ENCODE measurements around the gene SENP8.

Gene SENP8

GRCh38 chr15:72155635-72156616 lies 37.7 kb downstream of the SENP8 start:
- Mint-ChIP-seq H3K36me3 (ENCODE audit: low read depth) (no peaks in the 10 kb centered on the region), H3K9me3 (no peaks in the 10 kb centered on the region), H3K27ac (no peak overlapping the region), H3K4me1 (ENCODE audit: low read depth) (peaks cover 5% of the 10 kb centered on the region), H3K27me3 (ENCODE audit: low read depth) (peaks cover 4% of the 10 kb centered on the region), H3K4me3 (peak overlapping the region; percentile 72)

- Mint-ChIP-seq H3K27me3 (ENCODE audit: low read depth) (peaks cover 7% of the 10 kb centered on the region), H3K4me1 (ENCODE audit: low read depth) (peaks cover 5% of the 10 kb centered on the region), H3K27ac (no peak overlapping the region), H3K36me3 (ENCODE audit: low read depth) (no peaks in the 10 kb centered on the region), H3K4me3 (no peak overlapping the region), H3K9me3 (no peaks in the 10 kb centered on the region)
Measured at GRCh38 chr15:72156928-72157327, 38.7 kb downstream of the SENP8 start.

DNA sequence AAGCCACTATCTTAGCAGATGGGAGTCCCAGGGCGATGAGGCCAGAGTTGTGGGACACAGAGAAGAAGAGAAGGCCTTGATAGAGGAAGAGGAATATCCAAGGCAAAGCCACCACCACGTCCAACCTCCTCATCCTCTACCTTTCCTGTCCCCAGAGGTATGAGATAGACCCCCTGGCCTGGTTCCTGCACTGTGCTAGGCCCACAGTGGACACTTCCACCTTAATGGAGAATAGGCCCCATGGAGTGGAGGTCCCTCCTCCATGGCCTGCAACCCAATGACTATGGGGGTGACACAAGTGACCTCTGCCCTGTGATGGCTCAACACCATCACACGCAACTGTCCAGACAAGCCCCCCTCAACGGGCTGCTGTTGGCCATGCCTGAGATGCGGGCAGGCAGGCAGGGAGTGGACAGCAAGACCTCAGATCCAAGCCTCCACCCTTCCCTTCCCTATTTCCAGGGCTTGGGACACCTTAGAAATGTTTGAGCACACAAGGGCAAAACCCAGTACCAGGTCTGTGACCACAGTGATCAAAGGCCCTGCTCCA lies 42.6 kb downstream of the SENP8 start:
- H3K36me3 Mint-ChIP-seq (ENCODE audit: low read depth), result no peaks in the 10 kb centered on the region
- H3K27ac Mint-ChIP-seq, result no peak overlapping the region
- peaks cover 3% of the 10 kb centered on the region for H3K4me1 Mint-ChIP-seq (ENCODE audit: low read depth)
- H3K27me3 Mint-ChIP-seq (ENCODE audit: low read depth), result peaks cover 7% of the 10 kb centered on the region
- H3K9me3 Mint-ChIP-seq, result no peaks in the 10 kb centered on the region
- no peak overlapping the region for H3K4me3 Mint-ChIP-seq

- no peaks in the 10 kb centered on the region for H3K4me1 Mint-ChIP-seq (ENCODE audit: low read depth)
- no peaks in the 10 kb centered on the region for H3K36me3 Mint-ChIP-seq (ENCODE audit: low read depth)
- H3K27ac Mint-ChIP-seq, result no peak overlapping the region
- H3K27me3 Mint-ChIP-seq (ENCODE audit: low read depth), result peaks cover 7% of the 10 kb centered on the region
- H3K4me3 Mint-ChIP-seq, result no peak overlapping the region
- no peaks in the 10 kb centered on the region for H3K9me3 Mint-ChIP-seq
Measured at GRCh38 chr15:72161361-72162132, 43.3 kb downstream of the SENP8 start.

DNA sequence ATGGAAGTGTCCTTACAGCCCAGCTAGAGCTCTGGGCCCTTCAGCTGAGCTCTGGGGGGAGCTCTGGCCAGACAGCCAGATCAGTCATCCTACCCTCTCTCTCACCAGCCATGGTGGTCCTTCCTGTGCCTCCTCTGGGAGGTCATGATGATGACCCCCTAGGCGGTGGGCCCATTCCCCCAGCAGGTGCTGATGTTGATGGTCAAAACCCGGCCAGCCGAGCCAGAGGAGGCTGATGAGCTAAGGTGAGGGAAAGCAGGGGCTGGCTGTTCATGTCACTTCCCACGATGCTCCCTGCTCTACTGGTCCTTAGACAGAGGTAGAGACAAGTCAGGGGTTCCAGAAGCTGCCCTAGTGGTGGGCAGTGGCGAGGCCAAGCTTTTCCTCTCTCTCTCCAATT lies 44.4 kb downstream of the SENP8 start:
- Mint-ChIP-seq H3K36me3 (ENCODE audit: low read depth) (no peaks in the 10 kb centered on the region), H3K4me3 (no peak overlapping the region), H3K27ac (no peak overlapping the region), H3K27me3 (ENCODE audit: low read depth) (peaks cover 7% of the 10 kb centered on the region), H3K9me3 (no peaks in the 10 kb centered on the region), H3K4me1 (ENCODE audit: low read depth) (no peaks in the 10 kb centered on the region)

DNA sequence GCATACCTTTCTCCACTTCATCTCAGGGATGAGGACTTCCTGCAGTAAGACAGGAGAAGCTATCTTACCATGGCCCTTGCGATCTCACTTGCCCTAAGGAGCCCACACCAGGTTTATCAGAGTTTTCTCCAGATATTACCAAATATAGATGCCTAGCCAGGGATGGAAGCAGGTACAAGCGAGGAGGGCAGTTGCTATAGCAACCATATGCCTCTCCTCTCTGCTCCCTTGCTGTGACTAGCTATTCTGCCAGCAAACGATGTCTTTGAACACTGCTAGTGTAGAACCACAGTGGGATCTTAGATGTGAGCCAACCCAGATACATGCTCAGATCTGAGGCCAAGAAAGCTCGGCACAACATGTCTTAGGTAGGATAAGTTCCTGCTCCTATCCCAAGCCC lies 45.5 kb downstream of the SENP8 start:
- Mint-ChIP-seq H3K27me3 (ENCODE audit: low read depth) (peaks cover 7% of the 10 kb centered on the region), H3K4me1 (ENCODE audit: low read depth) (peaks cover 8% of the 10 kb centered on the region), H3K4me3 (no peak overlapping the region), H3K36me3 (ENCODE audit: low read depth) (no peaks in the 10 kb centered on the region), H3K27ac (no peak overlapping the region), H3K9me3 (no peaks in the 10 kb centered on the region)

GRCh38 chr15:72166716-72167417 lies 48.7 kb downstream of the SENP8 start:
- no peaks in the 10 kb centered on the region for H3K27me3 Mint-ChIP-seq (ENCODE audit: low read depth)
- H3K36me3 Mint-ChIP-seq (ENCODE audit: low read depth), result no peaks in the 10 kb centered on the region
- no peaks in the 10 kb centered on the region for H3K9me3 Mint-ChIP-seq
- H3K4me1 Mint-ChIP-seq (ENCODE audit: low read depth), result peaks cover 13% of the 10 kb centered on the region
- no peak overlapping the region for H3K4me3 Mint-ChIP-seq
- no peak overlapping the region for H3K27ac Mint-ChIP-seq

DNA sequence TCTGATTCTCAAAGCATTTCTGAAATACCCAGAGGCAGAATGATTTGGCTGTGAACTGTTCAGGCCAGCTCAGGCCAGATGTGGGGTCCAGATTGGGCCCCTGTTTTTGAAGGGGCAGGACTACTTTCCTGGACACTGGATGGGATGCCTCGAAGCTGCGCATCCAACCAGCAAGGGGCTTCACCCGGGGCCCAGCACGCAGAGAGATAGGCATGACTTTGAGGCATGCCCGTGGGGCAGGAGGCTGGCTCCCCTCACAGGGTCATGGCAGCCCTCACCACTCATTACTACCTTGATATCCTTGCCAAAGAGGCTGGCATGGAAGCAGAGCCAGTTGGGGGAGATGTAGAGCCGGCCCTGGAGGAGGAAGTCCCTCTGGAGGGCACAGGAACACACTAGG lies 49.2 kb downstream of the SENP8 start:
- Mint-ChIP-seq H3K36me3 (ENCODE audit: low read depth) (no peaks in the 10 kb centered on the region), H3K27me3 (ENCODE audit: low read depth) (no peaks in the 10 kb centered on the region), H3K4me3 (no peak overlapping the region), H3K27ac (no peak overlapping the region), H3K9me3 (no peaks in the 10 kb centered on the region), H3K4me1 (ENCODE audit: low read depth) (peaks cover 13% of the 10 kb centered on the region)

- Mint-ChIP-seq H3K27ac (no peak overlapping the region), H3K9me3 (no peaks in the 10 kb centered on the region), H3K4me3 (no peak overlapping the region), H3K27me3 (ENCODE audit: low read depth) (peaks cover 6% of the 10 kb centered on the region), H3K4me1 (ENCODE audit: low read depth) (peaks cover 13% of the 10 kb centered on the region), H3K36me3 (ENCODE audit: low read depth) (no peaks in the 10 kb centered on the region)
Measured at GRCh38 chr15:72168131-72168807, 50.1 kb downstream of the SENP8 start.

DNA sequence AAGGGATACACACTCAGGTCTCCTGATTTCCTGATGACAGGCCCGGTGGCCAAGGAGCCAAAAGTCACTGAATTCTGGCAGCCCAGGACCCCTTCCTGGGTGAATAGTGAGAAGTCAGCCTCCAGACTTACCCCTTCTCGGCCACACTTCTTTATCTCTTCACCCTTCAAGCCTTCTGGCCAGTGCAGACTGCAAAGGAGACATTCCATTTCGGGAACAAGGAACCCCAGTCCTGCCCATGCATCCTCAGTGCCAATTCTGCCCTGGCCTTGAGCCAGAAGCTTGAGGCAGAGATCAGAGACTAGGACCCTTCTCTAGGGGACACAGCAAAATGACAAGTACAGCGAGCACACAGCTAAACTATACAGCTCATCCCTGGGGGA lies 50.6 kb downstream of the SENP8 start:
- H3K4me1 Mint-ChIP-seq (ENCODE audit: low read depth), result peaks cover 13% of the 10 kb centered on the region
- H3K27ac Mint-ChIP-seq, result no peak overlapping the region

DNA sequence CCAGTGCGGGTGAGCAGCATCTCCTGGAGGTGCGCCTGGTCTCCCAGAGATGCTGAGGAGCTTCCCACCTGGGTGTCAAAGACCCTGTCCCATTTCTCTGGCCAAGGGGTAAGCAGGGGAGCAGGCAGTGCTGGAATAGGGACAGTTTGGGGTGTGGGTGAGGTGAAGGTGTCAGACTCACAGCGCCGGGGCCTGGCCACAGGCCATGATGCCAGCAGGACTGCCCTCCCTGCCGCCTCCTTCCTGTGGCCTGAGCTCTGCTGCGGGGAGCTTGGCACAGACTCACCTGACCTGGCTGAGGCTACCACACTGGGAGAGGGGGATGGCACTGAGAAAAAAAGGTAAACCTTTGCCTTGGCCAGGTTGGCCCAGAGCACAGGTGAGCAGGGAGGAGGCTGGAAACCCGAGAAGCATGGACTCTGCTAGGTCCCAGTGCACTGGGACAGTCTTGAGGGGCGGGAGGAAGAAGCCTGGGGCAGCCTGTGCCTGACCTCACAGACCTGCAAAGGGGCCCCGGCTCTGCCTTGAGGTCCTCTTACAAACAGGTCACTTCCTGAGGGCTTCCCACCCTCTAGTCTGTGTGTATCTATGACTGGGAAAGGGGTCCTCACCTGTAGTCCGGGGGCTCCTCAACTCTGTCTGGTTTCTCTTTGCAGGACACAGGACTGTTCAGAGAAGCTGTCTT lies 51.2 kb downstream of the SENP8 start:
- H3K4me1 Mint-ChIP-seq (ENCODE audit: low read depth), result peaks cover 13% of the 10 kb centered on the region
- no peak overlapping the region for H3K4me3 Mint-ChIP-seq
- no peak overlapping the region for H3K27ac Mint-ChIP-seq
- H3K9me3 Mint-ChIP-seq, result no peaks in the 10 kb centered on the region
- H3K36me3 Mint-ChIP-seq (ENCODE audit: low read depth), result no peaks in the 10 kb centered on the region
- peaks cover 6% of the 10 kb centered on the region for H3K27me3 Mint-ChIP-seq (ENCODE audit: low read depth)

More for the DNA sequence above, 50.6 kb downstream of the SENP8 start:
- Mint-ChIP-seq H3K9me3 (no peaks in the 10 kb centered on the region), H3K36me3 (ENCODE audit: low read depth) (no peaks in the 10 kb centered on the region), H3K4me3 (no peak overlapping the region), H3K27me3 (ENCODE audit: low read depth) (peaks cover 6% of the 10 kb centered on the region)

- no peaks in the 10 kb centered on the region for H3K36me3 Mint-ChIP-seq (ENCODE audit: low read depth)
- no peak overlapping the region for H3K27ac Mint-ChIP-seq
- peaks cover 6% of the 10 kb centered on the region for H3K27me3 Mint-ChIP-seq (ENCODE audit: low read depth)
- H3K9me3 Mint-ChIP-seq, result no peaks in the 10 kb centered on the region
- H3K4me3 Mint-ChIP-seq, result no peak overlapping the region
- H3K4me1 Mint-ChIP-seq (ENCODE audit: low read depth), result peaks cover 13% of the 10 kb centered on the region
Measured at GRCh38 chr15:72169921-72170611, 51.9 kb downstream of the SENP8 start.

DNA sequence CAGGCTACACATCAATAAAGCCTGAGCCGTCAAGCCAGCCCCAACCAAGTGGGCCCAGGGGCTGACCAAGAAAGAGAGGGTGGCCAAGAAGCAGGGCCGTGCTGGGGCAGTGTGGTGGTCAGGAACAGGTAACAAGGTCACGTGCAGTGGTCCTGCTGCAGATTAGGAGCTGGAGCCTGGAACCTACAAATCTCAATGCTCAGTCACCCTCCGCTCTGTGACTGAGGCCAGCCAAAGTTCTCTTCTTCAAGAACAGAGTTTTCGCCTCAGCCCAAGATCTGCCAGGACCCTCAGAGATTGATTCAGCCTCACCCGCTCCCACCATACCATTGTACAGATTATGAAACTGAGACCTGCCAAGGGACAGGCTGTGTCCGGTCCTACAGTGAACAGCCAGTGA lies 52.5 kb downstream of the SENP8 start:
- H3K27me3 Mint-ChIP-seq (ENCODE audit: low read depth), result peaks cover 6% of the 10 kb centered on the region
- H3K4me3 Mint-ChIP-seq, result no peak overlapping the region
- H3K4me1 Mint-ChIP-seq (ENCODE audit: low read depth), result peaks cover 13% of the 10 kb centered on the region
- no peaks in the 10 kb centered on the region for H3K36me3 Mint-ChIP-seq (ENCODE audit: low read depth)
- no peak overlapping the region for H3K27ac Mint-ChIP-seq
- H3K9me3 Mint-ChIP-seq, result no peaks in the 10 kb centered on the region

Measured in T-helper 1 cell treated with Interleukin-12 subunit alpha and Interleukin-12 subunit beta and Interleukin-4 antibody, amounts not matched to agents 30 μg/mL and 1 μg/mL, for 36 hours (primary cell).